Hindlimb muscle (tissue), 1 donor: ENCODE measurements around the gene COL3A1. TPM values are rescaled to one million over a fixed set of nuclear protein-coding genes. Genes with fewer than 3 reads are reported as not detected.
A peak's percentile ranks its signal among the peaks of the same experiment; 100 is the strongest.

ENCODE experiments used
- DNase-seq: peaks from one replicate; pipeline ENCODE4 v3.0.0-alpha.2; 2013
- polyA plus RNA-seq: library from polyadenylated mRNA; unstranded; fragments of 120-200 nt; gene quantifications from one replicate; pipeline ENCODE4 v1.2.1, GENCODE V29; 2013; ENCODE audit not compliant: insufficient read length

Gene COL3A1
- polyA plus RNA-seq, 1 donor = 5,984 TPM

DNA sequence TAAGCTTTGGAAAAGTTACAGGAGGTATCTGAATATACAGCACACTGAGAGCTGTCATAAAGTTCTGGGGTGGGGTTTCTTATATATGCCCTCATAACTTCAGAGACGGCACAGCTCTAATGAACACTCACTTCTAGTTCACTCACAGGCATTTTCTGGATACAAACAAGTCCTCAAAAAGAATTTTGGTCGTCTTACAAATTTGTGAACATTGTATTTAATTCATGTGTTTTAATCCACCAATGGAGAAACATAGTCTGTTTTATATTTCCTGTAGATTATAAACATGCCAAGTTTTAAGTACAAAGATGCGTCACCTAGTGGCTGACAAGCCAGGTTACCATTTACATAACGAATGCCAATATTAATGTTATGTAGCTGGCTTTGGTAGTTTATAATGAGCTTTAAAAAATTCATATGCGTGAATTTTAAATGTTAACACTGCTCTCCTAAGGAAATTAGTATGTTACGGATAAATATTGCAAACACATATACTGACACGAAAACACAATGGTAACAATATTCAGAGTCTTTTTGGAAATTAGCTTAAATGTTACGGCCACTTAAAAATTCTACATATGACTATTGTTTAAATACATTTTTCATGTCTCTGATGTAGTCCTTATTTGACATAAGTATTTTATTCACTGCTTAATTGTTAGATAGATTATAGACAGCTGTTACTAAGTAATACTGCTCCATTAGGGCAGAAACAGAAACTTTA is 2.5 kb downstream of the COL3A1 start:
- DNase-seq = no peak

DNA sequence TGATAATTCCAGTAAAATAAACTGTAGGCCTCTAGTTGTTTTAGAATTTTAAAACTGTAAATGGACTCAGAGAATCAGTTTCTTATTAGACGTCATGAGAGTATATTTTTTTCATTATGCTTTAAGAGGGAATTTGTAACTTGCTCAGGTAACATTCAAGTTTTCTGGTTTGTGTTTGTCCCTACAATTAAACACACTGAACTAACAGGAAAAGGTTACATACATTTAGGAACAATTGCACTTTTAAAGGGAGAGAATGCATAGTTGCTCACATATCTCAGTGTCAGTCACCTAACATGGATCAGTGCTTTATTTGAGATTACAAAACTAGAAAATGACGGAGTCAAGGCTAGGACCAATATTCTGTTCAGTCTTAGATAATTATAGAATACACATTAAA is 3.1 kb downstream of the COL3A1 start:
- no peak for DNase-seq

DNA sequence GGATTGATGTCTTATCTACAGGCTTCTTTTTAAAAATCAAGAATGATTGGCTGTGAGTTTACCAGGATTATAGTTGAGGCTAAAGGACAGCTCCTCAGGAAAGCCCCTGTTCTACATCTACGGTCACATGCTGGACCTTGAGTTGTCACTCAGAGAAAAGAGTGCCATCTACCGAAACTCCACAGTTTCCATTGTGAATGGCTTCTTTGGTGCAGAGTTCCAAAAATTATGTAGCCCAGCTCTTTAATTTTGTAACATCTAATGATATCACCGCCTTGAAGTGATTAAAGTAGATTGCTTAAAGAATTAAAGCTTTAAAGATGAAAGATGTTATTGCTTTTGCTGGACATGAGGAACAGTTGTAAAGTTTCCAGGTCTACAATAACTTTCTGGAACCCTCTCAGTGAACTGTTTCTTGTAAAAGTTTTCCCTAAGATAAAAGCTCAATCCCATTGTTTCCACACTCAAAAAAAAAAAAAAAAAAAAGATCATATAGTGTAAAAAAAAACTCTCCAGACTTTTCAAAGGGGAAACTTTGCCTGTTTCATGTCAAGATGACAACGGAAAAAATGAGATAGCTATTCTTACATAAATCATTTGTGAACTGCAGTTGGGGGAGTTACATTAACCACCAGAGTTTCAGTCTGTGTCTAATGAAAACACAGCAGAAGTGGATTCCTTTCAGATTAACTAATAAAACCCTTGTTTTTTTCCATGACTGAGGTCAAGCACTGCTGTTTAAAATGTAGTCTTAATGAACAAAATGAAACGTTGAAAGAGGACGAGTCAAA is 4.3 kb downstream of the COL3A1 start:
- DNase-seq = peak; percentile 78

DNA sequence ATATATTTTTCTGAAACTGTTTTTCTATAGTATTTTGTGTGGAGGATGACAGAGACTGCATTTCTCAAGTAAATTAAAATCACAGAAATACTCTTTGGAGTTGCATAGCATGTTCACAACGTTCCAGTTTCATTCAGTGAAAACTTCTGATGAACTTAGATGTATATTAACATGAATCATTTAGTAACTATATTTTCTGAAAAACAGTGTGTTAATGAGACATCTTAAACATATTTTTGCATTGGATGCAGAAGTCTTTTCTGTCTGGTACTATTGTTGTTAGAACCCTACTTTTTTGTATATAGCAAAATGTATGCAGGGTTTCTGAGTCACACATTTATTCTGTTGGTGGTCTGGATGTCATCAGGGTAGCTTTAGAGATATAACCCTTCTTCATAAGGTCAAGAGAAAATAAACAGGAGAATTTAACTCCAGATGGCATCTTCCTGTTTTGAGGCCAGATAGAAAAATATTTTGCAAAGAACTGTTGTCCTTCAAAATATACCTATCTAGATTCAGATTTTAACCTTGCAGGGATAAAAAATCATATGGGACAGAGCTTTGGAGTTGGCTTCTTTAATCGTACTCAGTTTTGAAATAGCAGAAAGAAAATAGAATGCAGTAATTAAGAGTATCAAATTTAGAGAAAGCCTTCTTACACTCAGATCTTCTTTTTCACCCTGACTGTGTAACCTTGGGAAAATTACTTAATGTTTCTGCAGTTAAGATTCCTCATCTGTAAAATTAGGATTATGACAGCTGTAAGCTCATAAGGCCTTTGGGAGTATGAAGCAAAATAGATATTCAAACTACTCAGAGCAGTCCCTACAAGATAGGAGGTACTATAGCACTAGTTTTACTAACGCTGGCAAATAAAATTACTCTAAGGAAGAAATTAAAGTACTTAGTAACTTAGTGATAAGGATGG is 5.3 kb downstream of the COL3A1 start:
- no peak for DNase-seq

DNA sequence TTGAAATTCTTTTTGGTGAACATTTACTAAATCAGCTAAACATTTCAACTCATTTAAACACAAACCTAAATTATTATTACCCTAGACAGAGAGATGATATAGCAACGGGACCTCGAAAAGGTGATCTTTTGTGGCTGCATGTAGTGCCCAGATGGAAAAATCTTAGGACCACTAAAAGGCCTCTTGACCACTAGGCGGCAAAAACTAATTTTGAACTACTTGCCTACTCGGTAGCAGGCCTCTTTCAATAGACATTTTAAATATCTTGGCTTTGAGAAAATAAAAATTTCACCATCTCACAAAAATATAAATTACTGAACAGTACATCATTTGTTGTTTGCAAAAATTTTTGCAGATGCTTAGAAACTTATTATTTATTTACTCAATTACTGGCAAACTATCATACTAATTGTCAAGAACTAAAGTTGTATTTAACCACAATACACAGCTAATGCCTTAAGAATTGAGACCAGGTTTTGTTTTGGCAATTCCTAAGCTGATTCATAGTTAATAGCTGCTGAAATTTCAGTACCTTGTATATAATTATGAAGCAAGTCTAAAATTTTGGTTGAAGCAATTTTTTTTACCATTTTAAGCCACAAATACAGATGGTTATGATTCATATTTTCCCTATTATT is 9.4 kb downstream of the COL3A1 start:
- DNase-seq = no peak

DNA sequence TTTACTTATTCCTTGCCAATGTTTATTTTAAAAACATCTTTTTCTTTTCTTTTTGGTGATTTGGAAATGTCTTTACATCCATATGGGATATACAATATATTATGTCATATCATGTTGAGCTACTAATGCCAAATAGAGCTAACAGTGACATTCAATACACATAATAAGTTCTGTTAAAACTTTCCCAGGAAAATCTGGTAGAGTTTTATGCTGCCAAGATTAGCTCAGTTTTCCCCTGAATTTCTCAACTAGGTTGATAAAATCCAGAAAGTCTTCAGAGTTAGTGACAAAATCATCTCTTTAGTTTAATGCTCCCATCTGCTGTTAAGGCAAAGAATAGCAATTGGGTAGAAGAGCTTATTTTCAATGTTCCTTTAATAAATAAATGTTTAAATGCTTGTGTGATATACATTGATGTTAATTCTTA is 9.9 kb downstream of the COL3A1 start:
- DNase-seq = no peak

DNA sequence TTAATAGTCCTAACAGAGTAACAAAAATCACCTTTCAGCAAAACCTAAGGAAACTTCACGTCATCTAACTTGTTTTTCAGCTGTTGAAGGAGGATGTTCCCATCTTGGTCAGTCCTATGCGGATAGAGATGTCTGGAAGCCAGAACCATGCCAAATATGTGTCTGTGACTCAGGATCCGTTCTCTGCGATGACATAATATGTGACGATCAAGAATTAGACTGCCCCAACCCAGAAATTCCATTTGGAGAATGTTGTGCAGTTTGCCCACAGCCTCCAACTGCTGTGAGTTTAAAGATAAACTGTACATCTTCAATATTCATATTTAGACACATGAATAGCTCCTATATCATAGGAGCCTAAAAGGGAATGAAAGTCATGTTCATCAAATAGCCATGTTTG is 10.5 kb downstream of the COL3A1 start:
- peak; percentile 82 for DNase-seq

DNA sequence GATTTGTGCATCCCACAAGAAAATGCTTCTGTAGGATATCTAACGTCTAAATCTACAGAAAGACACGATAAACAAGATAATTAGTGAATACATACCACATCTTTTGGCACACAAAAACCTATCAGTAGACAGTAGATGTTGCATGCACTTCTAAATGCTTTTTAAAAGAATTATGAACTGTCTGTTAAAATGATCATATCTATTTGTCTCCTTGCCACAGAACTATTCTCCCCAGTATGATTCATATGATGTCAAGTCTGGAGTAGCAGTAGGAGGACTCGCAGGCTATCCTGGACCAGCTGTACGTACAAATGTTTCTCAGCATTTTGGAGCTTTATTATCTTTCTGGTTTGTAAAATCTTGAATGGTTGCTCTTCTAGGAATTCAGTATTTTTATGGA is 12.7 kb downstream of the COL3A1 start:
- no peak for DNase-seq

DNA sequence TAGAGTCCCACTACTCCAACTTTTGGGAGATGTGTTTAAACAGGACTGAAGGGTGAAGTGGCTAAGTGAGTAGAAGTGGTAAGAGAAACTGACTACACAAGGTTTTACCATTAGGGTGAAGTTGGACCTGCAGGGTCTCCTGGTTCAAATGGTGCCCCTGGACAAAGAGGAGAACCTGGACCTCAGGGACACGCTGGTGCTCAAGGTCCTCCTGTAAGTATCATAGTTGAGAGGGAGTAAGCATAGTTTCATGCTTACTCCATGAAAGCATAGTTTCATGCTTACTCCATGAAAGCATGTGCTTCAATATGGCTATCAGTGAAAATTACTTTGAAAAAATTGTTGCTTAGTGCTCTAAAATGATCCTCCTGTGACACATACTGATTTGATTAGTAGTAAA is 19.1 kb downstream of the COL3A1 start:
- no peak for DNase-seq

DNA sequence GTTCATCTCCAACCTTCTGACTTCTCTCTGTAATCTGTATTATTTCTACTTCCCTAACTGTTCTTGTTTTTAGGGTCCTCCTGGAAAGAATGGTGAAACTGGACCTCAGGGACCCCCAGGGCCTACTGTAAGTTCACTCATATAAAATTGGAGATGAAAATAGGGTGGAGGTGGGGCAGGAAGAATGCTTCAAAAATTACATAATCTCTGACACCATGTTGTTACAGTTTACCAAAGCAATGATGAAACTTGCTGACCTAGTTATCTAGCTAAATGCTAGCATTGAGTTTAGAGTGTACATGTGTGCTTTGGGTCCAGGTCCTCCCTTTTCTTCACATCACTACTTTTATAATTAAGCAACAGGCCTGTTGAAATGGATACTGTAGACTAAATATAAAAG is 23.1 kb downstream of the COL3A1 start:
- no peak for DNase-seq

DNA sequence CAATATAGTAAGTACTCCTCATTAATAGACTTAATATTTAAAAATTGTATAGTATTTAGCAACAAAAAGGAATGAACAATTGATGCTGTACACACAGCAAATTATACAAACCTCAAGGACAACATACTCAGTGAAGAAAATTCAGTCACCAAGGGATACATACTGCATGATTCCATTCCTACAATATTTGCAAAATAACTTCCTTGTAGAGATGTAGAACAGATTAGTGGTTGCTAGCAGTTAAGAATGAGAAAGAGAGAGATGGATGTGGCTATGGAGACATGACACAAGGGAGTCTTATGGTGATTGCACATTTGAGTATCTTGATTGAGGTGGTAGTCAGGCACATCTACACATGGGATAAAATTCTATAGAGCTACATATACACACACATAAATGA is 26.0 kb downstream of the COL3A1 start:
- DNase-seq = no peak

DNA sequence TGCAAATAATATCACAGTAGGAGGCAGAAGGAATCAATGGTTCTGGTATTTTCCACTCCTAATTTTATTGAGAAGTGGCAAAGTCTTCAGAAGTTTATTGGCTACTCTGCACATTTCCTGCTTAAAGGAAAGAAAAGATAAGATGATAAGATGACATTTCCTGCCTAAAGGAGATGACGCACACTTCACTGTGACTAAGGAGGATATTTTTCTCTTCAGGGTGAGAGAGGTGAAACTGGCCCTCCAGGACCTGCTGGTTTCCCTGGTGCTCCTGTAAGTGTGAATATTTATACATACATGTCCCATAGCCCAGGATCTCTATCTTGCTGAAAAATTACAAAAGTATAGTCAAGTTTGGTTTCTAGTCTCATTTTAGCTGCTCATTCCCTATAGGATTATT is 27.9 kb downstream of the COL3A1 start:
- no peak for DNase-seq

DNA sequence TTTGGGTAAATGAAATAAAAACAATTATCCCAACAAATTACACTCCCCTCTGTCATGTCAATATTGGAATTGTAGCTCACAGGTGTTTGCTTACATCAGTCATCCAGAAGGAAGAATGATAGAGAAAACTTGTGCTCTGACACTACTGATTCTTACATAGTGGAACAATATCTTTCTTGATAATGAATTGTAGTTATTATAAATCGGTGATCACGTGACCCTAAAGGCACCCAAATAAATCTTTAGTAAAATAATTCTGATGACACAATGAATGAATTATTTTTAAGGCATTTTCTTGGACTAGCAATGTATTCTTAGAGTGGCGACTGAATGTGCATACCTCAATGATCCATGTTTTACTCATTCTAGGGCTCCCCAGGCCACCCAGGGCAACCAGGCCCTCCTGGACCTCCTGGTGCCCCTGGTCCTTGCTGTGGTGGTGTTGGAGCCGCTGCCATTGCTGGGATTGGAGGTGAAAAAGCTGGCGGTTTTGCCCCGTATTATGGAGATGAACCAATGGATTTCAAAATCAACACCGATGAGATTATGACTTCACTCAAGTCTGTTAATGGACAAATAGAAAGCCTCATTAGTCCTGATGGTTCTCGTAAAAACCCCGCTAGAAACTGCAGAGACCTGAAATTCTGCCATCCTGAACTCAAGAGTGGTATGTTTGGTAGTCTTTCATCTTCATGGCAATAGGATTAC is 34.5 kb downstream of the COL3A1 start:
- DNase-seq = no peak

DNA sequence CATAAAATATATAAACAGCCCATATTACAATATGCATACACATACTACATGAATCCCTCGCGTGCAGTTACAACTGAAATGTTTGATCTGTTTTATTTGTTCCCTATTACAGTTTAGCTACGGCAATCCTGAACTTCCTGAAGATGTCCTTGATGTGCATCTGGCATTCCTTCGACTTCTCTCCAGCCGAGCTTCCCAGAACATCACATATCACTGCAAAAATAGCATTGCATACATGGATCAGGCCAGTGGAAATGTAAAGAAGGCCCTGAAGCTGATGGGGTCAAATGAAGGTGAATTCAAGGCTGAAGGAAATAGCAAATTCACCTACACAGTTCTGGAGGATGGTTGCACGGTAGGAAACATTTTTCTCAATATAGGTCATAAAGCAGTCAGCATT is 36.4 kb downstream of the COL3A1 start:
- no peak for DNase-seq

DNA sequence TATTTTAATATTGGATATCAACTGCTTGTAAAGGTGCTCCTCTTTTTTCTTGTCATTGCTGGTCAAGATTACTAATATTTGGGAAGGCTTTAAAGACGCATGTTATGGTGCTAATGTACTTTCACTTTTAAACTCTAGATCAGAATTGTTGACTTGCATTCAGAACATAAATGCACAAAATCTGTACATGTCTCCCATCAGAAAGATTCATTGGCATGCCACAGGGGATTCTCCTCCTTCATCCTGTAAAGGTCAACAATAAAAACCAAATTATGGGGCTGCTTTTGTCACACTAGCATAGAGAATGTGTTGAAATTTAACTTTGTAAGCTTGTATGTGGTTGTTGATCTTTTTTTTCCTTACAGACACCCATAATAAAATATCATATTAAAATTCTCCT is 38.2 kb downstream of the COL3A1 start:
- DNase-seq = no peak

DNA sequence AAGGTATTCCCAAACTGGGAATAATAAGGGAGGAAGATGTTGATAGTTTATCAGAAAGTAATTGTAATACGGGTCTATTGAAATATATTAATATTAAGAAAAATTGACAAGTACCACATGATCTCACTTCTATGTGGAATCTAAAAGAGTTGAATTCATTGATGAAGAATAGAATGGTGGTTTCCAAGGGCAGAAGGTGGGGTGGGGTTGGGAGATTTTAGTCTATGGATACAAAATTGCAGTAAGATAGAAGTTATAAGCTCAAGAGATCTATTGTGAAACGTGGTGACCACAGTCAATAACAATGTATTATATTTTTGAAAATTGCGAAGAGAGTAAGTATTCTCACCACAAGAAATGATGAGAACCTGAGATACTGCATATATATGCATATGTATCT is 38.9 kb downstream of the COL3A1 start:
- DNase-seq = no peak

DNA sequence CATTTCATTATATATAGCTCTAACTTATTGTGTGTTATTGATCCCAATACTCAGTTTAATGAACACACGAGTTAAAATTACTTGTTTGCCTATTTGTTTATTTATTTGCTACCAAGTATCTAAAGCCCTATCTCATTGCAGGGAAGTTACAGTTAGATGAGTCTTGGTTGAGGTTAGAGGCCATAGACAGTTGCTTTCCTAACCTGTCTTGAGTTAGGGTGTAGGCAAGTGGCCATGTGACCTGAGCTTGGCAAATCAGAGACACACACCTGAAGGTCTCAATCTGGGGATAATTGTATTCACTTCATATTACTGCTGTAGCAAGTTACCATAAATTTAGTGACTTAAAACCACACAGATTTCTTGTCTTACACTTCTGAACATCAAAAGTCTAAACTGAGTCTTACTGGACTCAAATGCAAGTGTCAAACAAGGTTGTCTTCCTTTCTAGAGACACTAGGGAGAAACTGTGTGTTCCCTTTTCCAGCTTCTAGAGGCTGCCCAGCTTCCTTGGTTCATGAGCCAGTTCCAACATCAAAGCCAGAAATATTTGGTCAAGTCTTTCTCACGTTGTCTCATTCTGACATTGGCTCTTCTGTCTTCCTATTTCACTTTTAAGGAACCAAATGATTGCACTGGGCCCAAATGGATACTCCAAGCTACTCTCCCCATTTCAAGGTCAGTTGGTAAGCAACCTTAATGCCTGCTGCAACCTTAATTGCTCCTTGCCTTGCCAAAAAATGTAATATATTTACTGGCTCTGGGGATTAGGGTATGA is 39.7 kb downstream of the COL3A1 start:
- DNase-seq = no peak

DNA sequence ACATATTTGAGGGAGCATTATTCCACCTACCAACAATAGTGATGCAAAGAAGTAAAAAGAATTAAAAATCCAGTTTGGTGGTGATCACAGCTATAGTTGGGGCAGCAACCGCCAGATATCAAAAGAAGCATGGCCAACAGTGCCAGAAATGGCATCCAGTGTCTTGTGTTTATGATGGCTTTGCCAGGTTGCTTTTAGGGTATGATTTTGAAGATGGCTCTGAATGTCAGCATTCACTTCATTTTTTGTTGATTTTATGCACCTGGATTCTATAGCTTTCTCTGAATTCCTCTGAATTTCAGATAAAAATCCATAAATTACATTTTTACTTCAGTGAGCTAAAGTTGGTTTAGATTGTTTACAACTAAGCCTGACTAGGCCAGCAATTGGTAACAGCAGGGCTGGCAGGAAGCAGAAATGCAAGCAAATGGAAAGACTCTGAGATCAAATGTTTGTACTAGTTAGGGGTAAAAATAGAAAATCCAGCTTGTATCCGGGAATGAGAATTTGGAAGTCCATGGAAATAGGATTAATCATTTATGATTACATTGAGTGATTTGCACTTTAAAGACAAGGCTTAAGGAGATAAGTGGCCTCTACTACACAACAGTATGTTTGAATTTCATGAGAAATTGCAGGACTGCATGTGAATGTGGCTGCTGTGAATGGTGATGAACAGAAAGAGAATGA is 40.4 kb downstream of the COL3A1 start:
- no peak for DNase-seq

DNA sequence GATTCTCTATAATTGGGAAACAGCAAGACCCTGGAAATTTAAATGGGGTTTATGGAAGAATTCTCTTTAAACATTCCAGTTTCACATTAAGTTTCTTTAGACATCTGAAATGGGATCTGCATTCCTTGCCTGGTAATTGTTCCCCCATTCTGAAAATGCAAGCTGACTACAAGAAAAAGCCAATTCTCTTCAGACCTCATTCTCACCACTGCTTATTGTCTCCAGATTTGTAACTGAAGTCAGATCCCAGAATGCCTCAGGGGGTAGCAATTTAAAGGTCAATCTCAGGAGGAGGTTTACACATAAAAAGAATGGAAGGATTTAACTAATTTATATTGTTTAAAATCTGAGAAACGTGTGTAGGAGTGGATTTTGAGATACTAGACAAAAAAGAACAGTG is 41.2 kb downstream of the COL3A1 start:
- DNase-seq = no peak

DNA sequence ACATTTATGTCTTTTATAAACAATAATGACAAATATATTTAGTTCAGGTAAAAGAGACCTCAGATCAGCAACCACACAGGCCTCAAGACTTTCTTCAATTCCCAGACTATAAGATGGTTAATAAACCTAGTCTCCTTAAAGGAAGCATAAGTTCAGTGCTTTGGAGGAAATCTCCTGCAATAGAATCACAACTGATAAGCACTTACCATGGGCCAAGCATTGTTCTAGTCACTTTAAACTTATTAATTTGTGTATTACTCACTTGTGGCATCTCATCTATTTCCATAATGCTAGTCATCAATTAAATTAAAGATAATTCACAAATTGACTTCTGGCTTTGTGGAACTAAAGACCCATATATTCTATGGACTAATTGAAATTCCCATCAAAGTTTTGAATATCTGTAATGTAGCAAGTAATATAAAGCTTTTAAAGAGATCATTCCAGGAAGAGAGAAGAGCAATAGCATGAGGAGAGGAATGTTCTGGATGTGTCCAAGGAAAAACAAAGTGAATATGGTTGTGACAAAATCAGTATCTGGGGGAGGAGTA is 42.2 kb downstream of the COL3A1 start:
- no peak for DNase-seq
